Measurements from ENCODE around the gene TMEM242. TPM values are rescaled to one million over a fixed set of nuclear protein-coding genes. Genes with fewer than 3 reads are reported as not detected.

TMEM242 gene
- total RNA-seq, 1 donor from 2014 or later, result 10.7 TPM

- no peak for DNase-seq
- H3K27me3 Mint-ChIP-seq, result peaks cover 41% of the 10 kb centered on the region
- peaks cover 3% of the 10 kb centered on the region for H3K36me3 Mint-ChIP-seq (ENCODE audit: low read depth)
- peaks cover 5% of the 10 kb centered on the region for H3K9me3 Mint-ChIP-seq
- intact Hi-C loops (cut with micrococcal nuclease), result loop anchor here (5.0 kb wide), 1 partner anchor 33 kb away; no protein-coding TSS in a partner anchor
- no peak overlapping the region for H3K27ac Mint-ChIP-seq
- no peak overlapping the region for H3K4me3 Mint-ChIP-seq
- peaks cover 18% of the 10 kb centered on the region for H3K4me1 Mint-ChIP-seq
Measured at GRCh38 chr6:157239671-157240058, 83.7 kb downstream of the TMEM242 start.

Other genes with a start within 250 kb of the TMEM242 start
- 13.2 and 14.1 TPM in 2 replicates for gene ZDHHC14, start 57.7 kb upstream of the TMEM242 start, total RNA-seq

All from activated CD4-positive, alpha-beta T cell treated with anti-CD3 and anti-CD28 coated beads, Interleukin-2, amount 10 ng/mL, durations not matched to agents 24 days and 14 days (primary cell).